IMR-90 (cell line): ENCODE measurements around the gene AGO3. TPM values are rescaled to one million over a fixed set of nuclear protein-coding genes. Genes with fewer than 3 reads are reported as not detected.

Experiments used
- ATAC-seq: fragments of 200-7000 bp; cut with Tn5 transposase; 2 replicates; pipeline ENCODE4 v1.9.1; 2020; ENCODE audit warnings: low read depth, mild to moderate bottlenecking, moderate library complexity
- BruUV-seq: library from RNA; stranded (reverse); fragments of 400-500 nt; replicated peaks from 2 replicates; lab custom pipeline; 2021; lab: Mats Ljungman, UMichigan
- CTCF ChIA-PET: fragments of 300-600 bp; formaldehyde crosslinking; extraction: SDS; loops from one replicate; lab custom pipeline; 2021; ENCODE audit warnings: antibody characterized with exemption; lab: Yijun Ruan, JAX
- POLR2A ChIA-PET: fragments of 300-600 bp; sonication (Branson Sonifier 250); formaldehyde crosslinking; loops from one replicate; lab custom pipeline; 2022; ENCODE audit warnings: antibody characterized with exemption; ENCODE audit not compliant: unreplicated experiment; lab: Charles Lee
- DNase-seq: peaks from one replicate; pipeline ENCODE4 v3.0.0; 2013
- H2AFZ ChIP-seq: replicated peaks from 2 replicates; pipeline ENCODE3; 2013; ENCODE audit warnings: low read length, mild to moderate bottlenecking; ENCODE audit not compliant: poor library complexity
- H2AK5ac ChIP-seq: 2 replicates; pipeline ENCODE4 v1.6.1; 2013; ENCODE audit warnings: low read depth, low read length, inconsistent platforms
- H2AK9ac ChIP-seq: replicated peaks from 2 replicates; pipeline ENCODE3; 2013; ENCODE audit warnings: mild to moderate bottlenecking, low read depth, low read length, moderate library complexity; ENCODE audit not compliant: poor library complexity
- H2BK120ac ChIP-seq: 2 replicates; pipeline ENCODE4 v1.6.1; 2013; ENCODE audit warnings: low read depth, low read length, inconsistent platforms
- H2BK15ac ChIP-seq: 3 replicates; pipeline ENCODE4 v1.6.1; 2013; ENCODE audit warnings: low read depth, low read length, inconsistent platforms
- H2BK20ac ChIP-seq: 2 replicates; pipeline ENCODE4 v1.6.1; 2013; ENCODE audit warnings: low read depth, mild to moderate bottlenecking, inconsistent platforms, low read length, moderate library complexity
- H2BK5ac ChIP-seq: 2 replicates; pipeline ENCODE4 v1.6.1; 2013; ENCODE audit warnings: mild to moderate bottlenecking, low read depth, low read length, inconsistent platforms; ENCODE audit not compliant: poor library complexity, severe bottlenecking
- H3K14ac ChIP-seq: replicated peaks from 2 replicates; pipeline ENCODE4 v1.6.1; 2013; ENCODE audit warnings: low read depth, low read length, inconsistent platforms
- H3K18ac ChIP-seq: 2 replicates; pipeline ENCODE4 v1.6.1; 2013; ENCODE audit warnings: low read depth, low read length, control low read depth
- H3K23ac ChIP-seq: 2 replicates; pipeline ENCODE4 v1.6.1; 2013; ENCODE audit warnings: low read depth, low read length, inconsistent platforms
- H3K27ac ChIP-seq: 2 replicates; pipeline ENCODE4 v1.5.1; 2013; ENCODE audit warnings: mild to moderate bottlenecking, control low read depth, low read length; ENCODE audit not compliant: insufficient read depth
- H3K27me3 ChIP-seq: 2 replicates; pipeline ENCODE4 v1.6.1; 2013; ENCODE audit warnings: low read length; ENCODE audit not compliant: control insufficient read depth, insufficient read depth
- H3K36me3 ChIP-seq: 2 replicates; pipeline ENCODE4 v1.6.1; 2013; ENCODE audit warnings: low read length, mixed read lengths; ENCODE audit not compliant: control insufficient read depth, insufficient read depth
- H3K4ac ChIP-seq: 2 replicates; pipeline ENCODE4 v1.6.1; 2013; ENCODE audit warnings: low read depth, low read length, inconsistent platforms
- H3K4me1 ChIP-seq: 2 replicates; pipeline ENCODE4 v1.6.1; 2013; ENCODE audit warnings: low read length, mixed read lengths; ENCODE audit not compliant: control insufficient read depth, insufficient read depth
- H3K4me2 ChIP-seq: 2 replicates; pipeline ENCODE4 v1.6.1; 2013; ENCODE audit warnings: low read depth, mild to moderate bottlenecking, control low read depth, low read length, moderate library complexity
- H3K4me3 ChIP-seq: 2 replicates; pipeline ENCODE4 v1.5.1; 2013; ENCODE audit warnings: low read depth, mild to moderate bottlenecking, control low read depth, low read length, moderate library complexity; ENCODE audit not compliant: insufficient read depth
- H3K56ac ChIP-seq: 2 replicates; pipeline ENCODE4 v1.6.1; 2013; ENCODE audit warnings: low read length, inconsistent platforms; ENCODE audit not compliant: insufficient read depth; ENCODE audit errors: extremely low read depth
- H3K79me1 ChIP-seq, 2 experiments: 2 replicates each; pipeline ENCODE4 v1.6.1; 2013; ENCODE audit warnings: low read length in 2 of 2, inconsistent platforms in 1 of 2, low read depth in 1 of 2
- H3K9ac ChIP-seq: 2 replicates; pipeline ENCODE4 v1.6.1; 2013; ENCODE audit warnings: low read depth, low read length, control low read depth
- H3K9me1 ChIP-seq: 2 replicates; pipeline ENCODE4 v1.6.1; 2013; ENCODE audit warnings: low read length, inconsistent platforms; ENCODE audit not compliant: insufficient read depth
- H3K9me3 ChIP-seq: 2 replicates; pipeline ENCODE4 v1.6.1; 2013; ENCODE audit warnings: low read length; ENCODE audit not compliant: control insufficient read depth, insufficient read depth
- H4K20me1 ChIP-seq: 2 replicates; pipeline ENCODE4 v1.6.1; 2013; ENCODE audit warnings: low read length, inconsistent platforms; ENCODE audit not compliant: insufficient read depth
- H4K5ac ChIP-seq: 2 replicates; pipeline ENCODE4 v1.6.1; 2013; ENCODE audit warnings: mild to moderate bottlenecking, low read depth, low read length, control low read depth
- H4K8ac ChIP-seq, 2 experiments: 2 replicates each; pipeline ENCODE4 v1.6.1; 2013; ENCODE audit warnings: low read depth in 2 of 2, low read length in 2 of 2, control low read depth in 1 of 2, inconsistent platforms in 1 of 2
- H4K91ac ChIP-seq: 2 replicates; pipeline ENCODE4 v1.6.1; 2013; ENCODE audit warnings: low read depth, low read length, inconsistent platforms; ENCODE audit not compliant: insufficient read depth
- MAFK ChIP-seq: IDR thresholded peaks from 2 replicates; pipeline ENCODE4 v1.6.1; 2012; ENCODE audit warnings: low read depth, low read length, improper control_type of control experiment
- NFE2L2 ChIP-seq: fragments of 150-350 bp; IDR thresholded peaks from 2 replicates; pipeline ENCODE4 v1.6.1; 2016; ENCODE audit warnings: low read depth, mild to moderate bottlenecking, low read length
- dilution Hi-C: fragments of 300-500 bp; cut with HindIII; formaldehyde crosslinking; loops from one replicate; pipeline ENCODE4 v1.14.3; 2018; ENCODE audit warnings: low sequenced_read_pairs; ENCODE audit not compliant: unreplicated experiment
- in situ Hi-C: fragments of 300-500 bp; cut with MboI; formaldehyde crosslinking; loops from 3 replicates; pipeline ENCODE4 v1.14.3; 2019; ENCODE audit warnings: low sequenced_read_pairs, inconsistent platforms, mixed read lengths
- intact Hi-C: fragments of 100-400 bp; cut with micrococcal nuclease; formaldehyde crosslinking; loops from 2 replicates; pipeline ENCODE4 v1.10.0; 2022
- polyA plus RNA-seq, 3 experiments: library from polyadenylated mRNA; depleted of rRNA; stranded (reverse); fragments of >200 nt; gene quantifications; 2 replicates each; pipeline ENCODE4 v1.2.3, GENCODE V29; 2012; ENCODE audit warnings: low replicate concordance in 1 of 3
- total RNA-seq: library from RNA; depleted of rRNA; stranded (reverse); fragments of >200 nt; gene quantifications from 2 replicates; pipeline ENCODE4 v1.2.3, GENCODE V29; 2012

Gene AGO3
- total and polyA plus RNA-seq, 2 of the 4 experiments (the other 2 are of a cell fraction) = 8.9 to 25.6 TPM

- Histone ChIP-seq H2BK20ac (no peak overlapping the region), H2BK5ac (no peak overlapping the region), H3K79me1 (no peaks in the 10 kb centered on the region), H3K4me3 (no peak overlapping the region), H3K27ac (no peak overlapping the region), H3K18ac (no peak overlapping the region), H3K14ac (no peak overlapping the region), H2AFZ (no peak overlapping the region), H3K4me2 (no peak overlapping the region), H3K23ac (no peak overlapping the region), H3K56ac (no peak overlapping the region), H2BK120ac (no peak overlapping the region), H4K5ac (no peak overlapping the region), H3K9me3 (no peaks in the 10 kb centered on the region), H4K91ac (no peak overlapping the region), H2BK15ac (no peak overlapping the region), H4K8ac (no peak overlapping the region), H3K4me1 (no peaks in the 10 kb centered on the region), H3K27me3 (no peaks in the 10 kb centered on the region), H2AK9ac (no peak overlapping the region), H3K9ac (no peak overlapping the region), H3K9me1 (no peaks in the 10 kb centered on the region; the same call in 1 of the 2 replicates), H3K4ac (no peak overlapping the region), H3K36me3 (peaks cover 8% of the 10 kb centered on the region), H2AK5ac (no peak overlapping the region), H4K20me1 (no peaks in the 10 kb centered on the region)
- peak; percentile 77 for TF ChIP-seq MAFK
- TF ChIP-seq NFE2L2 = no peak
- POLR2A ChIA-PET = no interaction called here
- ATAC-seq (no peak), DNase-seq (no peak)
- CTCF ChIA-PET = no interaction called here
- in situ Hi-C loops = no loop called here
- intact Hi-C loops = no loop called here
- no TSS peak for BruUV-seq
- dilution Hi-C loops = no loop called here
Measured at GRCh38 chr1:36053978-36054377, 123.1 kb downstream of the AGO3 start.
